RWPE1 (cell line): ENCODE measurements around the gene HMGN4.

ENCODE experiments used
- CTCF ChIA-PET: fragments of 350-600 bp; sonication (Branson Sonifier 250); formaldehyde crosslinking; extraction: SDS; loops from one replicate; lab custom pipeline; 2021; lab: Yijun Ruan, JAX
- POLR2A ChIA-PET: fragments of 400-600 bp; formaldehyde crosslinking; extraction: SDS; loops from one replicate; lab custom pipeline; 2020; ENCODE audit warnings: antibody characterized with exemption; ENCODE audit not compliant: low non-redundant PET; lab: Yijun Ruan, JAX
- DNase-seq: peaks from one replicate; pipeline ENCODE4 v3.0.0; 2012; ENCODE audit warnings: low spot score
- H3K27ac ChIP-seq: fragments of 450-650 bp; 2 replicates; pipeline ENCODE4 v1.5.1; 2017
- TF ChIP-seq, protein P1 (sequence below): fragments of 450-650 bp; conservative IDR thresholded peaks from 2 replicates; pipeline ENCODE4 v1.5.1; 2017; ENCODE audit warnings: low read depth, mild to moderate bottlenecking

HMGN4 gene

GRCh38 chr6:26514984-26515383 lies 23.2 kb upstream of the HMGN4 start:
- POLR2A ChIA-PET = no interaction called here
- H3K27ac ChIP-seq = no peak overlapping the region
- CTCF ChIA-PET = no interaction called here
- DNase-seq = no peak
- TF ChIP-seq, protein P1, sequence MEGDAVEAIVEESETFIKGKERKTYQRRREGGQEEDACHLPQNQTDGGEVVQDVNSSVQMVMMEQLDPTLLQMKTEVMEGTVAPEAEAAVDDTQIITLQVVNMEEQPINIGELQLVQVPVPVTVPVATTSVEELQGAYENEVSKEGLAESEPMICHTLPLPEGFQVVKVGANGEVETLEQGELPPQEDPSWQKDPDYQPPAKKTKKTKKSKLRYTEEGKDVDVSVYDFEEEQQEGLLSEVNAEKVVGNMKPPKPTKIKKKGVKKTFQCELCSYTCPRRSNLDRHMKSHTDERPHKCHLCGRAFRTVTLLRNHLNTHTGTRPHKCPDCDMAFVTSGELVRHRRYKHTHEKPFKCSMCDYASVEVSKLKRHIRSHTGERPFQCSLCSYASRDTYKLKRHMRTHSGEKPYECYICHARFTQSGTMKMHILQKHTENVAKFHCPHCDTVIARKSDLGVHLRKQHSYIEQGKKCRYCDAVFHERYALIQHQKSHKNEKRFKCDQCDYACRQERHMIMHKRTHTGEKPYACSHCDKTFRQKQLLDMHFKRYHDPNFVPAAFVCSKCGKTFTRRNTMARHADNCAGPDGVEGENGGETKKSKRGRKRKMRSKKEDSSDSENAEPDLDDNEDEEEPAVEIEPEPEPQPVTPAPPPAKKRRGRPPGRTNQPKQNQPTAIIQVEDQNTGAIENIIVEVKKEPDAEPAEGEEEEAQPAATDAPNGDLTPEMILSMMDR = no peak

GRCh38 chr6:26516481-26517427 lies 21.4 kb upstream of the HMGN4 start:
- ChIA-PET CTCF (no interaction called here), POLR2A (no interaction called here)
- H3K27ac ChIP-seq = no peak overlapping the region

DNA sequence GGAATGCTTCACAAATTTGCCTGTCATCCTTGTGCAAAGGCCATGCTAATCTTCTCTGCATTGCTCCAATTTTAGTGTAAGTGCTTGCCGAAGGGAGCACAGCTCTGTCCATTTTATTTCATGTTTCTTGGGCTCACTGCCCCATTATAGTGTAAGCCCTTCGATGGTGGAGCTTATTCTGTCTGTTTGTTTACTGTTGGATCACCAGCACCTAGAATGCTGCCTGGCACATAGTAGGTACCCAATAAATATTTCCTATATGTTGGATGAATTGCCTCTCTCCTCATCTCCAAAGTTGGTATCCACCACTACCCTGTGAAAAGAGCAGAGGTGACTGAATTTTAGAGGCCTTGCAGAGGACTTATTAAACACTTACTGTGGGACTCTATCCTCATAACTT lies 18.8 kb upstream of the HMGN4 start:
- ChIA-PET POLR2A (no interaction called here), CTCF (interaction anchor here (0.6 kb wide), 1 partner anchor 658 kb away, joined by 3 read pairs; no protein-coding TSS in a partner anchor)
- no peak overlapping the region for H3K27ac ChIP-seq
- DNase-seq = no peak
- TF ChIP-seq, protein P1 = no peak

More at GRCh38 chr6:26516481-26517427, 21.4 kb upstream of the HMGN4 start:
- TF ChIP-seq, protein P1 = no peak
- DNase-seq = no peak

DNA sequence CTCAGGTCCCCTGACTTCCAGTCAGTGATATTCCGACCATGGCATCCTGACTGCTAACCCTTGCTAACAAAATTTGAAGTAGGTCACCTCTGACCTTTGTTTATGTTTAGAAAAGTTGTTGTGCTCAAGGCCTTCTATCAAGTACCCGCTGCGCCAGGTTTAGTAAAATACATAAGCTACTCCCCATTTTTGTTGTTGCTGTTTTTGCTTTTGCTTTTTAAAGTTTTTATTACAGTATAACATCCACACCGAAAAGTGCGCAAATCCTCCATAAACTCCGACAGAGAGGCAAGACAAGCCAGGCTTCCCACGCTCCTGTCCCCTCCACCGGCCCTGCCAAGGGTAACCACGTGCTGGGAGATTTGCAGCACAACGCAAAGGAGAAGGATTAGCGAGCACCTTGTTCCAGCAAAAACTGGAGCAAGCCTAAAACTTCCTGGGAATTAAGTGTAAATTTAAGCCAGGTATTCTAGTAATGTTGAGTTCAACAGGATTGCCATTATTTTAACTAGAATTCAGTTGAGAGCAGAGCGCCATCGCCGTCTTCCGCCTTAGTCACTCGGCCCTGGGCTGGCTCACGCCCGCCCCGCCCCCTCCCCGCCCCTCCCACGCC lies 17.8 kb upstream of the HMGN4 start:
- TF ChIP-seq, protein P1 = no peak
- no peak for DNase-seq
- peak overlapping the region; percentile 94 for H3K27ac ChIP-seq
- CTCF ChIA-PET = interaction anchor here (0.7 kb wide), 1 partner anchor 17 kb away, joined by 7 read pairs; no protein-coding TSS in a partner anchor
- POLR2A ChIA-PET = no interaction called here

DNA sequence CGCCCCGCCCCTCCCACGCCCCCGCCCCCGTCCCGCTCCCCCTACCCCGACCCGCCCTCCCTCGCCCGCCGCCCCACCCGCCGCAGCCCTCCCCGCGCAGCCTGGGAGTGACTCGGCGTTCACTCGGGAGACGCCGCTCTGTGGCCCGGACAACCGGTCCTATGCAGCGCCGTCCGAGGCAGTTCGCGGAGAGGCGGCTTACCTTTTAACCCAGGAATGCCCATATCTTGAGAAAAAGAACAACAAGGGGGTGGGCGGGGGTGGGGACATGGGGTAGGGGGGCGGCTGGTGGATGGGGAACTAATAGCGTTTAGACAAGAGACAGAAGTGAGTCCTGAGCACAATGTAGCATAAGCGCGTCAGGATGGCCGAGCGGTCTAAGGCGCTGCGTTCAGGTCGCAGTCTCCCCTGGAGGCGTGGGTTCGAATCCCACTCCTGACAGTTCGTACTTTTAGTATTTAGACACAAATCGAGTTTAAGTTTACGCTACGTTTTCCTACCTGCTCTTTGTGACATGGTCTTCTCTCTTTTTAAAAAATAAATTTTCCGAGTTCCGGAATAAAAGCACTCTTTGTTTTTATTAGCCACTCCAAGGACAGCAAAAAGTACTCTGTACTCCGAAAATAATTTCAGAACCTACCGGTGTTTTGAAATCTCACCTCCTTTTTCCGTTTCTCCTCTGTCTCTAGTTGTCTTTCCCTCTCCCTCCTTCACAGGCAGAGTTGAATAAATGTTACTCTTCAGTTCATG lies 17.1 kb upstream of the HMGN4 start:
- TF ChIP-seq, protein P1 = no peak
- CTCF ChIA-PET = interaction anchor here (0.7 kb wide), 1 partner anchor 16 kb away, joined by 7 read pairs; no protein-coding TSS in a partner anchor
- H3K27ac ChIP-seq = peak overlapping the region; percentile 94
- POLR2A ChIA-PET = no interaction called here
- peak; percentile 94 for DNase-seq
